Measurements from ENCODE around the gene PSMC3IP. TPM values are rescaled to one million over a fixed set of nuclear protein-coding genes. Genes with fewer than 3 reads are reported as not detected.
"Not testable (repeated sequence)": the region's sequence is repeated elsewhere in the genome, so short reads cannot be mapped to it uniquely, and the experiment has no call there.

PSMC3IP gene
- total RNA-seq, 1 experiment from 2014 or later = 25.2 TPM

DNA sequence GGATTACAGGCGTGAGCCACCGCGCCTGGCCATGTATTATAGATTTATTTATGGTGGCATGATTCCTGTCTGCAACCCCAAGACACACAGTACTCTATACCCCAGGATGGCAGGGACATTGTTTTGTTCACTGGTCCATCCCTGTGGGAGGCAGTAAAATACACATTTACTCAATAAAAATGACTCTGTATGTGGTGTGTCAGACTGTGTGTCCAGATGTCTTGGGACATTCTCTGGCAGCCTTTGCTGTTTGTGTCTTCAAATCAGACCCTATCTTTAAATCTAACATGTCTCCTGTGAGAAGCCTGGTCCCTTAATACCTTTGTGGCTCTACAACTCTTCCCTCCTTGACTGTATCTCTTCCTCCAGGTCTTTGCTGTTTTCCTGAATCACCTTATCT, 17.3 kb downstream of the PSMC3IP start:
- BruUV-seq (replicated peaks) = no TSS peak
- Histone ChIP-seq H3K27me3 (replicated peaks; ENCODE audit: control insufficient read depth, insufficient read depth, low read length) (no peaks in the 10 kb centered on the region), H3K4me3 (ENCODE audit: low read depth, low read length) (no peak overlapping the region), H3K36me3 (ENCODE audit: control insufficient read depth, insufficient read depth, low read length) (peaks cover 4% of the 10 kb centered on the region; the same call in 1 of the 2 replicates), H3K4me1 (peaks cover 9% of the 10 kb centered on the region), H3K9me3 (no peaks in the 10 kb centered on the region)
- H3K27me3 Mint-ChIP-seq (ENCODE audit: insufficient read depth, unreplicated experiment) = no peaks in the 10 kb centered on the region
- peaks cover 13% of the 10 kb centered on the region for H3K4me1 Mint-ChIP-seq (ENCODE audit: low read depth, unreplicated experiment)
- DNase-seq = no peak
- ChIA-PET POLR2A (no interaction called here), CTCF (no interaction called here)
- H3K36me3 Mint-ChIP-seq (ENCODE audit: insufficient read depth, unreplicated experiment) = peaks cover 45% of the 10 kb centered on the region
- no peak overlapping the region for H3K27ac Mint-ChIP-seq (ENCODE audit: unreplicated experiment)
- no peak overlapping the region for H3K4me3 Mint-ChIP-seq (ENCODE audit: unreplicated experiment)
- H3K9me3 Mint-ChIP-seq (ENCODE audit: unreplicated experiment) = no peaks in the 10 kb centered on the region
- TF ChIP-seq, protein P1, sequence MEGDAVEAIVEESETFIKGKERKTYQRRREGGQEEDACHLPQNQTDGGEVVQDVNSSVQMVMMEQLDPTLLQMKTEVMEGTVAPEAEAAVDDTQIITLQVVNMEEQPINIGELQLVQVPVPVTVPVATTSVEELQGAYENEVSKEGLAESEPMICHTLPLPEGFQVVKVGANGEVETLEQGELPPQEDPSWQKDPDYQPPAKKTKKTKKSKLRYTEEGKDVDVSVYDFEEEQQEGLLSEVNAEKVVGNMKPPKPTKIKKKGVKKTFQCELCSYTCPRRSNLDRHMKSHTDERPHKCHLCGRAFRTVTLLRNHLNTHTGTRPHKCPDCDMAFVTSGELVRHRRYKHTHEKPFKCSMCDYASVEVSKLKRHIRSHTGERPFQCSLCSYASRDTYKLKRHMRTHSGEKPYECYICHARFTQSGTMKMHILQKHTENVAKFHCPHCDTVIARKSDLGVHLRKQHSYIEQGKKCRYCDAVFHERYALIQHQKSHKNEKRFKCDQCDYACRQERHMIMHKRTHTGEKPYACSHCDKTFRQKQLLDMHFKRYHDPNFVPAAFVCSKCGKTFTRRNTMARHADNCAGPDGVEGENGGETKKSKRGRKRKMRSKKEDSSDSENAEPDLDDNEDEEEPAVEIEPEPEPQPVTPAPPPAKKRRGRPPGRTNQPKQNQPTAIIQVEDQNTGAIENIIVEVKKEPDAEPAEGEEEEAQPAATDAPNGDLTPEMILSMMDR (IDR thresholded peaks at IDR 0.05; ENCODE audit: insufficient read depth in 1 of 2, low read depth in 1 of 2, low read length in 1 of 2, severe bottlenecking in 1 of 2, unreplicated experiment in 1 of 2) = no peak
- intact Hi-C loops (cut with micrococcal nuclease; ENCODE audit: unreplicated experiment) = no loop called here

DNA sequence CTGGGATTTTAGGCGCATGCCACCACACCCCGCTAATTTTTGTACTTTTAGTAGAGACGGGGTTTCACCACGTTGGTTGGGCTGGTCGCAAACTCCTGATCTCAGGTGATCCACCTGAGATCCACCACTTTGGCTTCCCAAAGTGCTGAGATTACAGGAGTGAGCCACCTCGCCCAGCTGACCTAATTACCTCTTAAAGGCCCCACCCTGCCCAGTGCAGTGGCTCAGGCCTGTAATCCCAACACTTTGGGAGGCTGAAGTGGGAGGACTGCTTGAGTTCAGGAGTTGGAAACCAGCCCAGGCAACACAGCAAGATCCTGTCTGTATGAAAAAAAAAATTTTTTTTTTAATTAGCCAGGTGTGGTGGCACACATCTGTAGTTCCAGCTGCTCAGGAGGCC, 18.5 kb downstream of the PSMC3IP start:
- no peak overlapping the region for H3K4me3 Mint-ChIP-seq (ENCODE audit: unreplicated experiment)
- peaks cover 13% of the 10 kb centered on the region for H3K4me1 Mint-ChIP-seq (ENCODE audit: low read depth, unreplicated experiment)
- Histone ChIP-seq H3K9me3 (no peaks in the 10 kb centered on the region), H3K4me3 (ENCODE audit: low read depth, low read length) (no peak overlapping the region), H3K27me3 (replicated peaks; ENCODE audit: control insufficient read depth, insufficient read depth, low read length) (no peaks in the 10 kb centered on the region), H3K36me3 (ENCODE audit: control insufficient read depth, insufficient read depth, low read length) (no peaks in the 10 kb centered on the region), H3K4me1 (peaks cover 9% of the 10 kb centered on the region)
- no peak overlapping the region for H3K27ac Mint-ChIP-seq (ENCODE audit: unreplicated experiment)
- ChIA-PET CTCF (no interaction called here), POLR2A (no interaction called here)
- H3K9me3 Mint-ChIP-seq (ENCODE audit: unreplicated experiment) = no peaks in the 10 kb centered on the region
- no peaks in the 10 kb centered on the region for H3K27me3 Mint-ChIP-seq (ENCODE audit: insufficient read depth, unreplicated experiment)
- intact Hi-C loops (cut with micrococcal nuclease; ENCODE audit: unreplicated experiment) = no loop called here
- peaks cover 43% of the 10 kb centered on the region for H3K36me3 Mint-ChIP-seq (ENCODE audit: insufficient read depth, unreplicated experiment)
- TF ChIP-seq, protein P1 (IDR thresholded peaks at IDR 0.05; ENCODE audit: insufficient read depth in 1 of 2, low read depth in 1 of 2, low read length in 1 of 2, severe bottlenecking in 1 of 2, unreplicated experiment in 1 of 2) = no peak
- no TSS peak for BruUV-seq (replicated peaks)
- no peak for DNase-seq

DNA sequence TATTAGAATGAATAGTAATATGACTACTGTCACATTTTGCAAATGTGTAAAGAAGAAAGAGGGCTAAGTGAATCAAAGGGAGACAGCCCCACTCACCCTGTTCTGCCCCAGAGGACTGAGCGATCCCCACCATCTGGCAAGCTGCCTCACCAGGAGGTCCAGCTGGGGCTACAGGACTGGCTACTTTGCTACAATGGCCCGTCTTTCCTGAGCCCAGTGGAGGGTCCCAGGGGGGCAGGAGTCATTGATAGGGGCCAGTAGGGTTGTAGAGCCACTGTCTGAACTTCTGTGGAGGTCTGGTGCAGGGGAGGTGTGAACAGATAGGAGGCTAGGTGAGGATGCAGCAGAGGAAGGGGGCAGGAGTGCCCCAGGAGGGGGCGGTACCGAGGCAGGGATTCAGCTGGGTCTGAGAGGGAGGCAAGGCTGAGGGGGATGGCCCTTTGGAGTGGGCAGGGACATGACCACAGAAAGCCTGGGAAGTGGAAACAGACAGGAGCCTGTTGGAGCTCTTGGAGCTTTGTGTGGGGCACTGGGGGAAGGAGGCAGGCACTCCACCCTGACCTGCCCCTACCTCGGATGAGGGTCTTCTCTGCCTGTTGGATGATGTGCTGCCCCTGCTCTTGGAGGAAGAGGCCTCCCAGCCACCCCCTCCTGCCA, 21.4 kb downstream of the PSMC3IP start:
- BruUV-seq (replicated peaks); intact Hi-C loops (cut with micrococcal nuclease; ENCODE audit: unreplicated experiment); H3K4me3 ChIP-seq (ENCODE audit: low read depth, low read length); CTCF ChIA-PET; H3K36me3 ChIP-seq (ENCODE audit: control insufficient read depth, insufficient read depth, low read length); POLR2A ChIA-PET; H3K27me3 ChIP-seq (replicated peaks; ENCODE audit: control insufficient read depth, insufficient read depth, low read length); H3K27ac Mint-ChIP-seq (ENCODE audit: unreplicated experiment); H3K4me1 ChIP-seq; H3K9me3 Mint-ChIP-seq (ENCODE audit: unreplicated experiment); H3K27me3 Mint-ChIP-seq (ENCODE audit: insufficient read depth, unreplicated experiment); H3K9me3 ChIP-seq: not testable (repeated sequence)
- peaks cover 12% of the 10 kb centered on the region for H3K4me1 Mint-ChIP-seq (ENCODE audit: low read depth, unreplicated experiment)
- H3K36me3 Mint-ChIP-seq (ENCODE audit: insufficient read depth, unreplicated experiment) = peaks cover 28% of the 10 kb centered on the region
- DNase-seq = peak in 1 of 2 experiments; percentile 46
- peak overlapping the region; percentile 23 for H3K4me3 Mint-ChIP-seq (ENCODE audit: unreplicated experiment)
